GM21619 (cell line): ENCODE results near the gene ZNF513.
"Not testable (repeated sequence)": the region's sequence is repeated elsewhere in the genome, so short reads cannot be mapped to it uniquely, and the experiment has no call there.

Experiments
- ATAC-seq: cut with Tn5 transposase; IDR thresholded peaks from one replicate; pipeline ENCODE4 v1.9.1; 2021; ENCODE audit not compliant: unreplicated experiment

ZNF513 gene

DNA sequence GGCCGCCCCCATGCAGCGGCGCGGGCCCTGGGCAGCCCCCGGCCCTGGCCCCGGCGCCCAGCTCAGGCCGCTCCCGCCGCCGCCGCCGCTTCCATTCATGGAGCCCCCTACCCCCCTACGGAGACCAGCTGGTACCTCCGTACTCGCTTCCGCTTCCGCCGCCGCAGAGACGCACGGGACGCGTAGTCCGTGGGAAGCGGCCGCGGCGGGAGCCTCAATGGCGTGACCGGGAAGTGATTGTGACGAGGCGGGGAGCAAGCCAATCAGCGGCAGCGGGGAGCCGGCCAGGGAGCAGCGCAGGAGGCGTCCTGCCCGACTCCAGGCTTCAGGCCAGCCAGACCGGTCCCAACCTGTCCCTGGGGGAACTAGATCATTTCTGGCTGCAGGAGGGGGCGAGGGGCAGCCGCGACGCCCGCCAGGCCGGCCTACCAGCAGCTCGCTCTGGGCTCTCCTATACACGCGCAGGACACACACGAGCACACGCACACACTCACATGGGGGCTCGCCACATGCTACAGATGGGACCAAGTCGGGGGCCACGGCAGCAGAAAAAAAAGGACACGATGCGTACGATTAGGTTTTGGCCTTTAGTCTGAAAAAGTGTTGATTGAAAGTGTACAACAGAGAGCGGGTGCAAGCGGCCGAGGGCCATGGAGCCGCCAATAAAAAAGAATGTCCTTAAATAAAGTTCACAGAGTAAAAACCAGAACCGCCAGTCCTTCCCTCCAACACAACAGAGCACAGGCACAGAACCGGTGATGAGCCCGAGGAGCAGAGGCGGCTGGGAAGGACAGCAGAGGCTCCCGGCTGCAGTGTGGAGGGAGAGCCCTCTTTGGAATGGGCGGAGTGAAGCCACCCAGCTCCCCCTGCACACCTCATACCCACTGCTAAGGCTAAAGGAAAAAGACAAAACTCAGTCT is at the start of gene ZNF513:
Gene ZNF513, minus strand, starts transcription at position 109 of the 920 bp plus-strand sequence. CDS start 208 bp downstream, outside the sequence.
- peak; percentile 90 for ATAC-seq

- ATAC-seq: peak; percentile 68
Observed at GRCh38 chr2:27428978-27429541, 48.5 kb upstream of the ZNF513 start.

GRCh38 chr2:27428213-27428977 is 47.9 kb upstream of the ZNF513 start, which contains the start of gene NRBP1:
Gene NRBP1, plus strand, starts transcription at chr2:27428631. Its CDS starts 4,643 bp downstream, at chr2:27433274.
- peak; percentile 85 for ATAC-seq

- ATAC-seq: no peak
Observed at GRCh38 chr2:27427863-27428212, 47.3 kb upstream of the ZNF513 start.

GRCh38 chr2:27425039-27425438 is 44.5 kb upstream of the ZNF513 start:
- not testable (repeated sequence) for ATAC-seq

DNA sequence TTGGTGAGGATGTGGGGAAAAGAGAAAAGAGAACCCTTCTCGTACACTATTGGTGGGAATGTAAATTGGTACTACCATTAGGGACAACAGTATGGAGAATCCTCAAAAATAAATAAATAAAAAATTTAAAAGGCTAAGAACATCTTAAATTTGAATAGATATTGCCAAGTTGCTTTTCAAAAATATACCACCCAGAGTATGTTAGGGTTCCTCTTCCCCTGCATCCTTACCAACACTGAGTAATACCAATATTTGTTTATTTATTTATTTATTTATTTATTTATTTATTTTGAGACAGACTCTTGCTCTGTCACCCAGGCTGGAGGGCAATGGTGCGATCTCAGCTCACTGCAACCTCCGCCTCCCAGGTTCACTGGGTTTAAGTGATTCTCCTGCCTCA is 42.4 kb upstream of the ZNF513 start:
- ATAC-seq: no peak

DNA sequence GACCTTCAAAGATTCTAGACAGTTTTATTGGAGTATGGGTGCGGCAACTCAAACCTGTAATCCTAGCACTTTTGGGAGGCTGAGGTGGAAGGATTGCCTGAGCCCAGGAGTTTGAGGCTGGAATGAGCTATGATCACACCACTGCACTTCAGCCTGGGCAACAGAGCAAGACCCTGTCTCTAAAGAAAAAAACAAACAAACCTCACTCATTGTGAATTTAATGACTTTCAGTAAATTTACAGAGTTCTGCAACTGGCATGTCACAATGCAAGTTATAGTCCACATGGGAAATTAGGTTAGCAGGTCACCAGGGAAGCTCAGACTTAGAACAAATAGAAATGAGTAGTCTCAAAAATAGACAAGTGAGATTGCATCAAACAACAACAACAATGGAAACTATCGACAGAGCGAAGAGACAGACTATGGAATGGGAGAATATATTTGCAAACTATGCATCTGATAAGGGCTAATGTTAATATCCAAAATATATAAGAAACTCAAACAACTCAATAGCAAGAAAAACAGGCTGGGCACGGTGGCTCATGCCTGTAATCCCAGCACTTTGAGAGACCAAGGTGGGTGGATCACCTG is 41.2 kb upstream of the ZNF513 start:
- ATAC-seq: no peak

DNA sequence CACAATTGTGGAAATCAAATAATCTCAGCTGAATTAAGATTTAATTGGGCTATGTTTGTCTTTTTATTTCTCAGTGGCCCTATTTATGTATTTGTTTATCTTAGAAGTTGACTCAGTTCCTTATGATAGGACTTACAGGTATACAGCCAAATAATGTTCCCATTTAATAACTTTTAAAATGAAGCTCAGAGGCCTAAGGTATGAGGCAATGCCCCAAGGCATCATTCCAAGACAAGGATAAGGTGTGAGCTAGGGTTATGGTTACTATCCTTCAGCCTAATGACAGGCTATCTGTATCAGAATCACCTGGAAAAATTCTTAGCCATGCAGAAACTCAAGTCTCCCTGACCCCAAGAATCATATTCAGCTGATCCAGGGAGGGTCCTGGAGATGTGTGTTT is 40.5 kb upstream of the ZNF513 start:
- no peak for ATAC-seq

GRCh38 chr2:27416151-27416550 is 35.6 kb upstream of the ZNF513 start:
- ATAC-seq: no peak

- no peak for ATAC-seq
Observed at GRCh38 chr2:27412419-27413152, 32.1 kb upstream of the ZNF513 start.

DNA sequence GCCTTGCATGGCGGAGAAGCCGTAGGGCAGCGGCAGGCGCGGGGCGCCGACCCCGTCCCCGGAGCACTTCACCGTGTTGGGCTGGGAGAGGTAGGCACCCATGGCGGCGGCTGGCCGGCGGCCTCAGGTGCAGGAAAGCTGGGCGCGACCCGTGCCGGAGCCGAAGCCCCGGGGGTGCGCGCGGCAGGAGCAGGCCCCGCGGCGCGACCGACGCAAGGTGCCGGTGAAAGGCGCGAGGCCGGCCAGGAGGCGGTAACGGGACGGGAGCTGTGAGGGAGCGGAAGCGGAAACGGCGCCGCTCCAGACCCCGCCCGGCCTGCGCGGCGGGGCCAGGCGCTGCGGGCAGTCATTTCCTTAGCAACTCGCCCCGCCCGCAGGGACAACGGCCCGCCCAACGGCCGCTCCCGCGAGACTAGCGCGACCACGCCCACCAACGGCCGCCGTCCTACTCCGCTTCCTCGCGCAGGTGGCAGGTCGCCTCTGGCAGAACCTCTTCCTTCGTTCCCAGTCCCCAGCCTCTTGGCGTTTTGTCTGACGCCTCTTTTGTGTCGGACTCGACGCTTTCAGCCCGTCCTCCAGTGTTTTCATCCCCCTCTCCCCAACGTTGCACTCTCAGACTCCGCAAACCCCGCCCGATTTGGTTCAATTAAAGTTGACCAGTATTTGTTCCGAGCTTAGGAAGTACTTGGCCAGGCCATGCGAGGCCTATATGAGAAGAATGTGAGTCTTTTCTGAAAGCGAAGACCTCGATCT is 29.0 kb upstream of the ZNF513 start, which contains the start of gene PPM1G:
Gene PPM1G, minus strand, starts transcription at position 271 of the 753 bp plus-strand sequence. Its CDS starts 169 bp downstream, at position 102.
- ATAC-seq: peak; percentile 94

DNA sequence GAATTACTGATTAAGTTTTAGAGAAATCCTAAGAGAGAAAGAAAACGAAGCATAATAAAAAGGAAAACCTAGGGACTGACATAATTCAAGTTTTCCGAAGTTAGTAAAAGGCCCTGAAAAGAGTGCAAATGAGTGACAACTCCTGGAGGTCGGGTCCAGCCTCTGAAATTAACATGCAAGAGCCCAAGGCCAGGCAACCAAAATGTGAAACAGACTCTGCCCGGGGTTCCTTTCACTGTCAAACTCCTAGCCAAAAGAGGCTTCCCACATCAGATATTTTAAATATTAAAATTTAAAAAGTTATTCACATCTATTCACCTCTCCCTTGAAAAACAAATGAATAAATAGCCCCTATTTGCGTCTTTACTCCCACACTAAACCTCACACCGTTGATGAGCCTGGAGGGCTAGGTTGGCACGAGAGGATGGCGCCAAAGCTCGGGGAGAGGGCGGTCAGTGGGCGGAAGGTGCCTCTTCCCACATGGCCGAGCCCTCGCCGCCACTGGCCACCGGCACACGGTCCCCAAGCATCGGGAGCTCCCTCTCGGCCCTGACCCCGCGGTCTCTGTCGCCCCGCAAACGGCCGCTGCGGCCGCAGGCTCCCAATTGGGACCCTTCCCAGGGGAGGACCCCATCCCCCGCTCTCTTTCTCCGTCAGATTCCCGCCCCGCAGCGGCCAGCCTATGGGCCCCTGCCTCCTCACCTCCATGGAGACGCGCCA is 28.2 kb upstream of the ZNF513 start:
- ATAC-seq: peak; percentile 32

DNA sequence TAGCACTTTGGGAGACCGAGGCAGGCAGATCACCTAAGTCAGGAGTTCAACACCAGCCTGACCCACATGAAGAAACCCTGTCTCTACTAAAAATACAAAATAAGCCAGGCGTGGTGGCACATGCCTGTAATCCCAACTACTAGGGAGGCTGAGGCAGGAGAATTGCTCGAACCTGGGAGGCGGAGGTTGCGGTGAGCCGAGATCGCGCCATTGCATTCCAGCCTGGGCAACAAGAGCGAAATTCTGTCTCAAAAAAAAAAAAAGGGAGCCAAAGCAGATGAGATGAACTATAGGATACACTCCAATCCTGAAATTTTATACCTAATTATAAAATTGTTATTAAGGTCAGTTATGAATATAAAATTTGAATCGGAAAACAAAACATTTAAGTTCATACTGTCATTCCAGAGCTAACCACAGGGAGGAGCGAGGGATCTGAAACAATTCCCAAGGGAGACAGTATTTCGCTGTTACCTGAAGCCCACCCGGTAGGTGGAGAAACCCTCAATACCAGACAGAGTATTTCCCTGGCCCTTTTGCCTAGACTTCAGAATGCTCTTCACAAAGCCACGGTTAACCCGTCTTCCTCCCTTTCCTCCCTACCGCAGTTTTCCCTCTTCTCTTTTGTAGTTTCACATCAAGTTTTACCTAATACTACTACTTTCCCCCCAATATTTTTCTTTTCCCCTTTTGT is 27.4 kb upstream of the ZNF513 start:
- ATAC-seq: no peak

- no peak for ATAC-seq
Observed at GRCh38 chr2:27400348-27401135, 20.0 kb upstream of the ZNF513 start.

DNA sequence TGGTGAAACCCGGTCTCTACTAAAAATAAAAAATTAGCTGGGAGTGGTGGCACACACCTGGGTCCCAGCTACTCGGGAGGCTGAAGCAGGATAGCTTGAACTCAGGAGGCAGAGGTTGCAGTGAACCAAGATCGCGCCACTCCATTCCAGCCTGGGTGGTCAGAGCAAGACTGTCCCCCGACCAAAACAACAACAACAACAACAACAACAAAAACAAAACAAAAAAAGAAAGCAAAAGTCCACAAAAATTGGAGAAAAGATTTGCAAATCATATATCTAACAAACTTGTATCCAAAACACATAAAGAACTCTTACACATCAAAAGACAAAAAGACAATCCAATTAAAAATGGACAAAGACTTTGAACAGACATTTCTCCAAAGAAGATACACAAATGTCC is 18.4 kb upstream of the ZNF513 start:
- no peak for ATAC-seq

GRCh38 chr2:27393225-27393624 is 12.7 kb upstream of the ZNF513 start:
- ATAC-seq: no peak

DNA sequence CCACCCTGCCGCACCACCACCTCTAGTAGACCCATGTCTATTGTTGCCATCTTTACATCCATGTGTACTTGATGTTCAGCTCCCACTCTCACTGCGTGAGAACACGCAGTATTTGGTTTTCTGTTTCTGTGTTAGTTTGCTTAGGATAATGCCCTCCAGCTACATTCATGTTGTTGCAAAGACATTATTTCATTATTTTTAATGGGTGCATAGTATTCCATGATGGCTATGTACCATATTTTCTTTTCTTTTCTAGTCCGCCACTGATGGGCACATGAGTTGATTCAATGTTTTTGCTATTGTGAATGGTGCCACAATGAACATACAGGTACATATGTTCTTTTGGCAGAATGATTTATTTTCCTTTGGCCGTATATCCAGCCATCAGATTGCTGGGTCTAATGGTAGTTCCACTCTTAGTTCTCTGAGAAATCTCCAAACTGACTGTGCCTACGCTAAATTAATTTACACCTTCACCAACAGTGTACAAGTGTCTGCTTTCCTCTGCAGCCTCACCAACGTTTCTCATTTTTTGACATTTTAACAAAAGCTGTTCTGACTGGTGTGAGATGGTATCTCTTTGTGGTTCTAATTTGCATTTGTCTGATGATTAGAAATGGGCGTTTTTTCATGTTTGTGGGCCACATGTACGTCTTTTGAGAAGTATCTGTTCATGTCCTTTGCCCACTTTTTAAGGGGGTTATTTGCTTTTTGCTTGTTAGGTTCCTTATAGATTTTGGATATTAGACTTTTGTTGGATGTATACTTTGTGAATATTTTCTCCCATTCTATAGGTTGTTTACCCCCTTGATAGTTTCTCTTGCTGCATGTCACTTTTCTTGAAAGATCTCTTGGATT is 10.5 kb upstream of the ZNF513 start:
- ATAC-seq: no peak
